LNCaP clone FGC (cell line): ENCODE data around the gene IVD.

Experiments used
- DNase-seq: peaks from one replicate; pipeline ENCODE4 v3.0.0-alpha.2; 2011; ENCODE audit warnings: low read depth
- H3K4me3 ChIP-seq: 2 replicates; pipeline ENCODE4 v1.5.1; 2011; ENCODE audit warnings: mild to moderate bottlenecking, low read depth, low read length, control low read depth
- CTCF ChIP-seq: IDR thresholded peaks from 2 replicates; pipeline ENCODE4 v1.5.1; 2012; ENCODE audit warnings: mild to moderate bottlenecking; ENCODE audit not compliant: control insufficient read depth, insufficient read depth; ENCODE audit errors: extremely low read depth

IVD gene

GRCh38 chr15:40361640-40362039 is 44.0 kb upstream of the IVD start:
- no peak for TF ChIP-seq CTCF
- no peak for DNase-seq
- no peak overlapping the region for H3K4me3 ChIP-seq

- no peak for DNase-seq
- no peak overlapping the region for H3K4me3 ChIP-seq
- TF ChIP-seq CTCF, result no peak
These were observed 42.0 kb upstream of the IVD start for GRCh38 chr15:40363611-40364010.

GRCh38 chr15:40364251-40364650 is 41.3 kb upstream of the IVD start:
- TF ChIP-seq CTCF, result no peak
- H3K4me3 ChIP-seq, result no peak overlapping the region
- DNase-seq, result no peak

DNA sequence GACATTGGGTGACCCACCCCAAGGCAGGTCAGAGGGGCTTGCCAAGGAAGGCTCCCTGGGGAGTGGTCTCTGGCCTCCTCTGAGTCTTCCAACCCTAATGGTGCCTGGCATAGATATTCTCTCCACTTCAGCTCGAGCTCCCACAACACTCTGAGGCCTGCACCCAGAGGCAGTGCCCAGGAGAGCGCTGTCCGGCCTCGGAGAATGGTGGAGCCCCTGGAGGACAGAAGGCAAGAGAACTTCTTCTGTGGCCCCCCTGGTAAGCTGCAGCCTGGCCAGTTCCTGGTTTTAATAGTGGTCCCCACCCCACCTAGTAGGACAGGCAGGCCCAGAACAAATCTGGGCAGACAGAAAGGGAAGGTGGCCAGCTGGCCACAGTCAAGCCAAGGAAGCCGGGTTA is 40.6 kb upstream of the IVD start:
- no peak for TF ChIP-seq CTCF
- no peak overlapping the region for H3K4me3 ChIP-seq
- DNase-seq, result no peak

- TF ChIP-seq CTCF, result no peak
- DNase-seq, result no peak
- H3K4me3 ChIP-seq, result no peak overlapping the region
These were observed 39.8 kb upstream of the IVD start for GRCh38 chr15:40365624-40366456.

GRCh38 chr15:40366457-40367370 is 38.9 kb upstream of the IVD start:
- no peak for TF ChIP-seq CTCF
- peak; percentile 86 for DNase-seq
- H3K4me3 ChIP-seq, result no peak overlapping the region

GRCh38 chr15:40367371-40367685 is 38.3 kb upstream of the IVD start:
- H3K4me3 ChIP-seq, result no peak overlapping the region
- DNase-seq, result no peak
- TF ChIP-seq CTCF, result no peak
